GM18861 (cell line): ENCODE data around the gene ROBO2.

Experiments used
- ATAC-seq: cut with Tn5 transposase; IDR thresholded peaks from one replicate; pipeline ENCODE4 v1.9.1; 2021; ENCODE audit not compliant: unreplicated experiment

Gene ROBO2

GRCh38 chr3:77188210-77188609, 148.3 kb downstream of the ROBO2 start:
- no peak for ATAC-seq

- no peak for ATAC-seq
Measured at GRCh38 chr3:77189258-77189657, 149.4 kb downstream of the ROBO2 start.

- no peak for ATAC-seq
Measured at GRCh38 chr3:77189684-77190083, 149.8 kb downstream of the ROBO2 start.

- ATAC-seq: no peak
Measured at GRCh38 chr3:77190374-77190773, 150.5 kb downstream of the ROBO2 start.

GRCh38 chr3:77191014-77191413, 151.1 kb downstream of the ROBO2 start:
- ATAC-seq: no peak

- ATAC-seq: no peak
Measured at GRCh38 chr3:77191640-77192039, 151.7 kb downstream of the ROBO2 start.

- ATAC-seq: no peak
Measured at GRCh38 chr3:77195766-77196545, 156.1 kb downstream of the ROBO2 start.

GRCh38 chr3:77197408-77197807, 157.5 kb downstream of the ROBO2 start:
- no peak for ATAC-seq

GRCh38 chr3:77203851-77204250, 164.0 kb downstream of the ROBO2 start:
- no peak for ATAC-seq

GRCh38 chr3:77204788-77205187, 164.9 kb downstream of the ROBO2 start:
- ATAC-seq: no peak

- no peak for ATAC-seq
Measured at GRCh38 chr3:77207753-77208152, 167.9 kb downstream of the ROBO2 start.

GRCh38 chr3:77222701-77223100, 182.8 kb downstream of the ROBO2 start:
- no peak for ATAC-seq

- no peak for ATAC-seq
Measured at GRCh38 chr3:77227567-77227966, 187.7 kb downstream of the ROBO2 start.

GRCh38 chr3:77232557-77232956, 192.7 kb downstream of the ROBO2 start:
- no peak for ATAC-seq

- no peak for ATAC-seq
Measured at GRCh38 chr3:77234004-77234403, 194.1 kb downstream of the ROBO2 start.

- ATAC-seq: no peak
Measured at GRCh38 chr3:77236118-77236517, 196.2 kb downstream of the ROBO2 start.

- no peak for ATAC-seq
Measured at GRCh38 chr3:77240072-77240650, 200.3 kb downstream of the ROBO2 start.

- ATAC-seq: no peak
Measured at GRCh38 chr3:77242371-77242770, 202.5 kb downstream of the ROBO2 start.

GRCh38 chr3:77244981-77245380, 205.1 kb downstream of the ROBO2 start:
- ATAC-seq: no peak

- no peak for ATAC-seq
Measured at GRCh38 chr3:77247061-77247460, 207.2 kb downstream of the ROBO2 start.

- ATAC-seq: no peak
Measured at GRCh38 chr3:77247817-77248216, 207.9 kb downstream of the ROBO2 start.

- ATAC-seq: no peak
Measured at GRCh38 chr3:77248420-77248819, 208.5 kb downstream of the ROBO2 start.

GRCh38 chr3:77251136-77251535, 211.2 kb downstream of the ROBO2 start:
- ATAC-seq: no peak
